ENCODE data around the gene DPM2. TPM values are rescaled to one million over a fixed set of nuclear protein-coding genes. Genes with fewer than 3 reads are reported as not detected.

The DPM2 gene
- 34.3 to 50.2 TPM (median 46.5 TPM) in 5 replicates for total RNA-seq (2022; extraction: Qiagen RNA extraction; ENCODE audit: low read depth)

GRCh38 chr9:127937388-127938297 is at the start of gene DPM2:
Gene DPM2 (minus strand): TSS chr9:127937854. CDS start chr9:127937820, 34 bp downstream.

GRCh38 chr9:127980706-127981558 is 43.3 kb upstream of the DPM2 start, which contains the start of gene EEIG1:
Gene EEIG1 (minus strand): TSS chr9:127980989. CDS start chr9:127980137, 852 bp downstream.

GRCh38 chr9:127930231-127931091 is 7.2 kb downstream of the DPM2 start, which contains the start of gene PIP5KL1:
Gene PIP5KL1 (minus strand): TSS chr9:127930777. CDS start chr9:127930752, 25 bp downstream.

GRCh38 chr9:127916720-127917581 is 20.7 kb downstream of the DPM2 start, which contains the start of gene ST6GALNAC4:
Gene ST6GALNAC4 (minus strand): TSS chr9:127917041. CDS start chr9:127916419, 622 bp downstream.

GRCh38 chr9:127899128-127899943 is 38.3 kb downstream of the DPM2 start, which contains the start of gene ST6GALNAC6:
Gene ST6GALNAC6 (minus strand): TSS chr9:127899603. CDS start chr9:127897981, 1,622 bp downstream.

Other genes starting within 250 kb of the DPM2 start
- 0.07 to 0.11 TPM (median 0.07 TPM) in 3 of 5 replicates, not detected in the others for gene CFAP157, start 230.9 kb downstream of the DPM2 start, total RNA-seq (2022; extraction: Qiagen RNA extraction; ENCODE audit: low read depth)
- 11.1 to 17.9 TPM (median 15.6 TPM) in 5 replicates for gene PTRH1, start 222.2 kb downstream of the DPM2 start, total RNA-seq (2022; extraction: Qiagen RNA extraction; ENCODE audit: low read depth)
- gene TTC16, start 221.8 kb downstream of the DPM2 start, total RNA-seq (2022; extraction: Qiagen RNA extraction; ENCODE audit: low read depth): 0.02 TPM in 1 of 5 replicates, not detected in the others
- 8.4 to 16.5 TPM (median 12.9 TPM) in 5 replicates for gene TOR2A, start 202.6 kb downstream of the DPM2 start, total RNA-seq (2022; extraction: Qiagen RNA extraction; ENCODE audit: low read depth)
- 0.03 to 0.16 TPM (median 0.13 TPM) in 4 of 5 replicates, not detected in the other for gene SH2D3C, start 159.2 kb downstream of the DPM2 start, total RNA-seq (2022; extraction: Qiagen RNA extraction; ENCODE audit: low read depth)
- gene CDK9, start 151.8 kb downstream of the DPM2 start, total RNA-seq (2022; extraction: Qiagen RNA extraction; ENCODE audit: low read depth): 42.8 to 48.4 TPM (median 47.4 TPM) in 5 replicates
- 45.8 to 52.2 TPM (median 47.7 TPM) in 5 replicates for gene FPGS, start 135.0 kb downstream of the DPM2 start, total RNA-seq (2022; extraction: Qiagen RNA extraction; ENCODE audit: low read depth)
- 0.09 to 0.31 TPM (median 0.17 TPM) in 5 replicates for gene ENG, start 83.2 kb downstream of the DPM2 start, total RNA-seq (2022; extraction: Qiagen RNA extraction; ENCODE audit: low read depth)
- 43.4 to 83.0 TPM (median 68.3 TPM) in 5 replicates for gene AK1, start 60.2 kb downstream of the DPM2 start, total RNA-seq (2022; extraction: Qiagen RNA extraction; ENCODE audit: low read depth)
- gene ST6GALNAC6, start 38.3 kb downstream of the DPM2 start, total RNA-seq (2022; extraction: Qiagen RNA extraction; ENCODE audit: low read depth): 20.1 to 26.9 TPM (median 24.5 TPM) in 5 replicates
- 14.4 to 25.1 TPM (median 22.1 TPM) in 5 replicates for gene ST6GALNAC4, start 20.8 kb downstream of the DPM2 start, total RNA-seq (2022; extraction: Qiagen RNA extraction; ENCODE audit: low read depth)
- 1.5 to 2.6 TPM (median 1.8 TPM) in 5 replicates for gene PIP5KL1, start 7.1 kb downstream of the DPM2 start, total RNA-seq (2022; extraction: Qiagen RNA extraction; ENCODE audit: low read depth)
- gene EEIG1, start 43.1 kb upstream of the DPM2 start, total RNA-seq (2022; extraction: Qiagen RNA extraction; ENCODE audit: low read depth): 65.8 to 85.4 TPM (median 74.9 TPM) in 5 replicates
- gene NAIF1, start 129.5 kb upstream of the DPM2 start, total RNA-seq (2022; extraction: Qiagen RNA extraction; ENCODE audit: low read depth): 5.4 to 8.4 TPM (median 8.2 TPM) in 5 replicates
- gene SLC25A25, start 130.4 kb upstream of the DPM2 start, total RNA-seq (2022; extraction: Qiagen RNA extraction; ENCODE audit: low read depth): 8.1 to 9.8 TPM (median 8.2 TPM) in 5 replicates
- 69.0 to 104 TPM (median 95.2 TPM) in 5 replicates for gene PTGES2, start 189.9 kb upstream of the DPM2 start, total RNA-seq (2022; extraction: Qiagen RNA extraction; ENCODE audit: low read depth)
- gene LCN2, start 211.6 kb upstream of the DPM2 start, total RNA-seq (2022; extraction: Qiagen RNA extraction; ENCODE audit: low read depth): 1.0 to 5.7 TPM (median 3.3 TPM) in 5 replicates
- gene BBLN, start 222.4 kb upstream of the DPM2 start, total RNA-seq (2022; extraction: Qiagen RNA extraction; ENCODE audit: low read depth): 40.0 to 66.7 TPM (median 60.4 TPM) in 5 replicates